ENCODE results near the gene SDK1.

DNA sequence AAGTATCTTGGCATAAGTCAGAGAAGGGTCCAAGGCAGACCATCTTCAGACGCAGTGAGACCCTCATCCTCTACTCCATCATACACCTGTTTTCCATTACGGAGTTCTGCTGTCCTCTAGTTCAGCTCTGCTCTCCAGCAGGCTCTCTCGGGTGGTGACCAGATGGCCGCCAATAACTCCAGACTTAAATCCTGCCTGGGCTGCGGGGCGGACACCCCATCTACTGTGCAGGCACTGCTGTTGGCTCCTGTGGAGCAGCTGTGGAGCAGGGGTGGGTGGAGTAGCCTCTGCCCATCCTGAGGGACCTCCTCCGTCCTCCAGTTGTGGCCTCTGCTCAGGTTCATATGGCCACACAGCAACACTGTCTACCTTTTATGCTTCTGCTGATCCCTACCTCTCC is 608.1 kb downstream of the SDK1 start:
- TF ChIP-seq, protein P1, sequence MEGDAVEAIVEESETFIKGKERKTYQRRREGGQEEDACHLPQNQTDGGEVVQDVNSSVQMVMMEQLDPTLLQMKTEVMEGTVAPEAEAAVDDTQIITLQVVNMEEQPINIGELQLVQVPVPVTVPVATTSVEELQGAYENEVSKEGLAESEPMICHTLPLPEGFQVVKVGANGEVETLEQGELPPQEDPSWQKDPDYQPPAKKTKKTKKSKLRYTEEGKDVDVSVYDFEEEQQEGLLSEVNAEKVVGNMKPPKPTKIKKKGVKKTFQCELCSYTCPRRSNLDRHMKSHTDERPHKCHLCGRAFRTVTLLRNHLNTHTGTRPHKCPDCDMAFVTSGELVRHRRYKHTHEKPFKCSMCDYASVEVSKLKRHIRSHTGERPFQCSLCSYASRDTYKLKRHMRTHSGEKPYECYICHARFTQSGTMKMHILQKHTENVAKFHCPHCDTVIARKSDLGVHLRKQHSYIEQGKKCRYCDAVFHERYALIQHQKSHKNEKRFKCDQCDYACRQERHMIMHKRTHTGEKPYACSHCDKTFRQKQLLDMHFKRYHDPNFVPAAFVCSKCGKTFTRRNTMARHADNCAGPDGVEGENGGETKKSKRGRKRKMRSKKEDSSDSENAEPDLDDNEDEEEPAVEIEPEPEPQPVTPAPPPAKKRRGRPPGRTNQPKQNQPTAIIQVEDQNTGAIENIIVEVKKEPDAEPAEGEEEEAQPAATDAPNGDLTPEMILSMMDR (conservative IDR thresholded peaks at IDR 0.05; ENCODE audit: low read length), result no peak
- TF ChIP-seq EZH2phosphoT487 (IDR thresholded peaks at IDR 0.05; ENCODE audit: borderline replicate concordance, low read depth, low read length), result no peak

Measured in OCI-LY7 (cell line).